ENCODE results near the gene PGD. TPM values are rescaled to one million over a fixed set of nuclear protein-coding genes. Genes with fewer than 3 reads are reported as not detected.
A peak's percentile ranks its signal among the peaks of the same experiment; 100 is the strongest.
"Not testable (repeated sequence)": the region's sequence is repeated elsewhere in the genome, so short reads cannot be mapped to it uniquely, and the experiment has no call there.

PGD gene
- total RNA-seq, 1 experiment from 2014 or later = 162 TPM

- peaks cover 28% of the 10 kb centered on the region for H3K36me3 ChIP-seq (ENCODE audit: low read depth, low read length)
- H3K9ac ChIP-seq (ENCODE audit: low read length) = no peak overlapping the region
- DNase-seq = no peak
- no peaks in the 10 kb centered on the region for H3K4me1 ChIP-seq (ENCODE audit: insufficient read depth, low read length)
- TF ChIP-seq EZH2 (IDR thresholded peaks at IDR 0.05; ENCODE audit: low read length, unreplicated experiment) = no peak
- TF ChIP-seq, protein P1, sequence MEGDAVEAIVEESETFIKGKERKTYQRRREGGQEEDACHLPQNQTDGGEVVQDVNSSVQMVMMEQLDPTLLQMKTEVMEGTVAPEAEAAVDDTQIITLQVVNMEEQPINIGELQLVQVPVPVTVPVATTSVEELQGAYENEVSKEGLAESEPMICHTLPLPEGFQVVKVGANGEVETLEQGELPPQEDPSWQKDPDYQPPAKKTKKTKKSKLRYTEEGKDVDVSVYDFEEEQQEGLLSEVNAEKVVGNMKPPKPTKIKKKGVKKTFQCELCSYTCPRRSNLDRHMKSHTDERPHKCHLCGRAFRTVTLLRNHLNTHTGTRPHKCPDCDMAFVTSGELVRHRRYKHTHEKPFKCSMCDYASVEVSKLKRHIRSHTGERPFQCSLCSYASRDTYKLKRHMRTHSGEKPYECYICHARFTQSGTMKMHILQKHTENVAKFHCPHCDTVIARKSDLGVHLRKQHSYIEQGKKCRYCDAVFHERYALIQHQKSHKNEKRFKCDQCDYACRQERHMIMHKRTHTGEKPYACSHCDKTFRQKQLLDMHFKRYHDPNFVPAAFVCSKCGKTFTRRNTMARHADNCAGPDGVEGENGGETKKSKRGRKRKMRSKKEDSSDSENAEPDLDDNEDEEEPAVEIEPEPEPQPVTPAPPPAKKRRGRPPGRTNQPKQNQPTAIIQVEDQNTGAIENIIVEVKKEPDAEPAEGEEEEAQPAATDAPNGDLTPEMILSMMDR (conservative IDR thresholded peaks at IDR 0.05; ENCODE audit: low read depth, low read length) = no peak
- no peak for TF ChIP-seq EZH2phosphoT487 (IDR thresholded peaks at IDR 0.05; ENCODE audit: borderline replicate concordance, low read length)
- POLR2A ChIA-PET (ENCODE audit: unreplicated experiment) = no interaction called here
- H3K27me3 ChIP-seq (ENCODE audit: low read length) = no peaks in the 10 kb centered on the region
- H3K4me2 ChIP-seq (ENCODE audit: low read length) = no peak overlapping the region
- H3K9me2 ChIP-seq (replicated peaks; ENCODE audit: low read length) = no peaks in the 10 kb centered on the region
- no peak for ATAC-seq
- no peaks in the 10 kb centered on the region for H3K9me3 ChIP-seq (ENCODE audit: low read length)
- H3F3A ChIP-seq (ENCODE audit: low read length, unreplicated experiment) = no peaks in the 10 kb centered on the region
- H3K27ac ChIP-seq (ENCODE audit: low read length) = no peak overlapping the region
- CTCF ChIA-PET = no interaction called here
- no peak overlapping the region for H3K4me3 ChIP-seq (ENCODE audit: low read length)
- intact Hi-C loops (cut with micrococcal nuclease) = no loop called here
- no peak overlapping the region for H2AFZ ChIP-seq (ENCODE audit: low read length)
- BruUV-seq (replicated peaks) = no TSS peak
- H3K79me2 ChIP-seq (ENCODE audit: low read length) = no peaks in the 10 kb centered on the region
- H4K20me1 ChIP-seq (ENCODE audit: low read length) = no peaks in the 10 kb centered on the region
These were observed 22.8 kb downstream of the PGD start for GRCh38 chr1:10421637-10422036.

- no peak overlapping the region for H3K9ac ChIP-seq (ENCODE audit: low read length)
- ChIA-PET POLR2A (ENCODE audit: unreplicated experiment) (no interaction called here), CTCF (no interaction called here)
- H4K20me1 ChIP-seq (ENCODE audit: low read length) = no peaks in the 10 kb centered on the region
- no TSS peak for BruUV-seq (replicated peaks)
- H3K4me1 ChIP-seq (ENCODE audit: insufficient read depth, low read length) = no peaks in the 10 kb centered on the region
- H3F3A ChIP-seq (ENCODE audit: low read length, unreplicated experiment) = no peaks in the 10 kb centered on the region
- intact Hi-C loops (cut with micrococcal nuclease) = no loop called here
- H3K36me3 ChIP-seq (ENCODE audit: low read depth, low read length) = peaks cover 12% of the 10 kb centered on the region
- TF ChIP-seq, protein P1 (conservative IDR thresholded peaks at IDR 0.05; ENCODE audit: low read depth, low read length) = no peak
- TF ChIP-seq EZH2phosphoT487 (IDR thresholded peaks at IDR 0.05; ENCODE audit: borderline replicate concordance, low read length) = no peak
- TF ChIP-seq EZH2 (IDR thresholded peaks at IDR 0.05; ENCODE audit: low read length, unreplicated experiment) = no peak
- no peak for DNase-seq
- no peaks in the 10 kb centered on the region for H3K27me3 ChIP-seq (ENCODE audit: low read length)
- ATAC-seq = peak; percentile 14; the same call in 1 of the 2 replicates
- H3K27ac ChIP-seq (ENCODE audit: low read length) = no peak overlapping the region
- no peaks in the 10 kb centered on the region for H3K79me2 ChIP-seq (ENCODE audit: low read length)
- H3K4me3 ChIP-seq (ENCODE audit: low read length) = no peak overlapping the region
- H3K9me2 ChIP-seq (replicated peaks; ENCODE audit: low read length) = no peaks in the 10 kb centered on the region
- H3K9me3 ChIP-seq (ENCODE audit: low read length) = no peaks in the 10 kb centered on the region
- H3K4me2 ChIP-seq (ENCODE audit: low read length) = no peak overlapping the region
- no peak overlapping the region for H2AFZ ChIP-seq (ENCODE audit: low read length)
These were observed 25.2 kb downstream of the PGD start for GRCh38 chr1:10424034-10424433.

DNA sequence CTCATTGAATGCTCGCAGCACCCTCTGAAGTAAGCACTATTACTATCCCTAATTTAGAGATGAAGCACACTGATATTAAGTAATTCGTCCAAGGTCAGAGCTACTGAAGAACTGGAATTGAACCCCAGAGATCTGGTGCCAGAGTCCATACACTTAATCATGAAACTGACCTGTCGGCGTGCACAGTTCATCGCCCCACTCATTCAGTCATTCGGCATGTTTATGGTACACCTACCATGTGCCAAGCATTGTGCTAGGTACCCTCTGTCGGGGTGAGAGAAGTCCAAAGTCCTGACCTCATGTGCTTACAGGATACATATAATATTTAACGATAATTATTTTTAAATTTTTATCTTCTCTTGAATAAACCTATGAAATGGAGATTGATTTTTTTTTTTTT is 25.8 kb downstream of the PGD start:
- H3K79me2 ChIP-seq (ENCODE audit: low read length) = no peaks in the 10 kb centered on the region
- H3K9ac ChIP-seq (ENCODE audit: low read length) = no peak overlapping the region
- no peaks in the 10 kb centered on the region for H3F3A ChIP-seq (ENCODE audit: low read length, unreplicated experiment)
- H3K4me3 ChIP-seq (ENCODE audit: low read length) = no peak overlapping the region
- no peaks in the 10 kb centered on the region for H3K9me2 ChIP-seq (replicated peaks; ENCODE audit: low read length)
- no peak overlapping the region for H3K27ac ChIP-seq (ENCODE audit: low read length)
- intact Hi-C loops (cut with micrococcal nuclease) = no loop called here
- TF ChIP-seq EZH2 (IDR thresholded peaks at IDR 0.05; ENCODE audit: low read length, unreplicated experiment) (no peak), EZH2phosphoT487 (IDR thresholded peaks at IDR 0.05; ENCODE audit: borderline replicate concordance, low read length) (no peak)
- TF ChIP-seq, protein P1 (conservative IDR thresholded peaks at IDR 0.05; ENCODE audit: low read depth, low read length) = no peak
- H3K36me3 ChIP-seq (ENCODE audit: low read depth, low read length) = peaks cover 7% of the 10 kb centered on the region; the same call in 1 of the 2 replicates
- H2AFZ ChIP-seq (ENCODE audit: low read length) = no peak overlapping the region
- no TSS peak for BruUV-seq (replicated peaks)
- no peak overlapping the region for H3K4me2 ChIP-seq (ENCODE audit: low read length)
- ChIA-PET CTCF (no interaction called here), POLR2A (ENCODE audit: unreplicated experiment) (no interaction called here)
- no peaks in the 10 kb centered on the region for H4K20me1 ChIP-seq (ENCODE audit: low read length)
- H3K9me3 ChIP-seq (ENCODE audit: low read length) = no peaks in the 10 kb centered on the region
- no peak for DNase-seq
- H3K27me3 ChIP-seq (ENCODE audit: low read length) = no peaks in the 10 kb centered on the region
- H3K4me1 ChIP-seq (ENCODE audit: insufficient read depth, low read length) = peaks cover 4% of the 10 kb centered on the region; the same call in 1 of the 2 replicates
- no peak for ATAC-seq

- H2AFZ ChIP-seq (ENCODE audit: low read length); H3K27ac ChIP-seq (ENCODE audit: low read length); H4K20me1 ChIP-seq (ENCODE audit: low read length); H3K9ac ChIP-seq (ENCODE audit: low read length); BruUV-seq (replicated peaks); H3K9me2 ChIP-seq (replicated peaks; ENCODE audit: low read length); H3K79me2 ChIP-seq (ENCODE audit: low read length); H3K36me3 ChIP-seq (ENCODE audit: low read depth, low read length); H3K4me2 ChIP-seq (ENCODE audit: low read length); H3K4me1 ChIP-seq (ENCODE audit: insufficient read depth, low read length); H3K27me3 ChIP-seq (ENCODE audit: low read length); H3K9me3 ChIP-seq (ENCODE audit: low read length); intact Hi-C loops (cut with micrococcal nuclease); H3K4me3 ChIP-seq (ENCODE audit: low read length); ATAC-seq; DNase-seq; H3F3A ChIP-seq (ENCODE audit: low read length, unreplicated experiment): not testable (repeated sequence)
- POLR2A ChIA-PET (ENCODE audit: unreplicated experiment) = interaction anchor here (0.6 kb wide), 1 partner anchor 45 kb away, joined by 5 read pairs; no protein-coding TSS in a partner anchor
- CTCF ChIA-PET = interaction anchor here (1.4 kb wide), 1 partner anchor 49 kb away, joined by 3 read pairs; no protein-coding TSS in a partner anchor
These were observed 27.1 kb downstream of the PGD start for GRCh38 chr1:10425826-10426534.
